Medulla oblongata (tissue), 1 donor: ENCODE measurements around the gene BRD7.

ENCODE experiments used
- DNase-seq: peaks from one replicate; pipeline ENCODE4 v3.0.0-alpha.2; 2015; ENCODE audit errors: extremely low spot score

The BRD7 gene

GRCh38 chr16:50303041-50303604, 65.7 kb downstream of the BRD7 start:
- no peak for DNase-seq

DNA sequence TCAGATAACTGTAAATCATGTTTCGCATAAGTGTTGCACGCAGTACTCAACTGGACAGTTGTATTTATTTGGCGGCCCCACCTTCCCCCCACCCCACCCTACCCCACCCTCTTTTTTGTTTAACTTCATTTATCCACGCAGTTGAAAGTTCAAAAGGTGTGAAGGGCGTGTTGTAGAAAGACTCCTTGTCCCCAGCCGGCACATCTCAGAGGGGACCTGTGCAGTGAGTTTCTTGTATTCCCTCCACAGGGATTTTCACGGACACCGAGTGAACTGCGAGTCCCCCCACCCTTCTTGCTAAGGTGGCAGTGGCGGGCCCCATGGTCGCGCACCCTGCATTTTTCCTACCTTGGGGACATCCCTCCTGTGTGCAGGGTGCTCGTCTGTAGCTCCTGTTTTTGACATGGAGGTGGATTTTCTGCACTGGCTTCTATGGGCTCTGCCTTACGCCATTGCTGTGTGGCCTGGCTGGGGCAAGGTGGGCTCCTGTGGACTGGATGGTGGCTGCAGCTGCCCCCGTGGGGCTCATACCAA, 66.2 kb downstream of the BRD7 start:
- DNase-seq = no peak

DNA sequence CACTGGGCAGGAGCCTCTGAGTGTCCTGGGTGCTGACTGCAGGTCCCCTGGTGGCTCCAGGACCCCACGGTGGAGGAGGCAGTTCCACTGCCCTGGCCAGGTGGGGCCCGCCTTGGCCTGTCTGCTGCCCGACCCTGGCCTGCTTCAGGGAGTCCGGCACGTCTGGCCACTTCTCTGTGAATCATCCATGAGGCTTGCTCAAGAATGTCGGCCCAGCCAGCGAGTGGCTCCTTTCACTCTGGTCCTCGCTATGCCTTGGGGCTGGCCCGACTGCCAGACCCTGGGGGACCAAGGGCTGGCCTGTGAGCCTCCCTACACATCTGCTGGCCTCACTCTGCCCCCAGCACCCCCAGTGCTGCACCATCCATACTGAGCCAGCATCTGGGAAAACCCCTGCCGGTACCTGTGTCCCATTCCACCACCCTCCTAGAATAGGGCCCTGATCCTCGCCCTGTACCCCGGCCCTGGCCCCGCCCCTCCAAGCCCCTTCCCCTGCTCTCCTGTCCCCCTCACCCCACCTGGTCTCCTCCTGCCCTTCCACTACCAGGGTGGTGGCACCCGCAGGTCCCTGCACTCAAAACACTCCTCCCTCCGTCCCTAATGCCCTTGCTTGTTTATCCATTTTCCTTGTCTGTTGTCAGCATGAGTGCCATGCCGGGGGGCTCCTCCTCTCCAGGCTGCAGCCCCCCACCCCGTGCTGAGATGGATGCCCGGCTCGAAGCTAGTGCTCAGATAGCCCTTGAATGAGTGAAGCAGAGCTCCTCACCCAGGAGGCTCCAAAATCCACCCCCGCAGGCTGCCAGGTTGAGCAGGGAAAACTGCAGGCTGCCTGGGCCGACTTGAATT, 66.9 kb downstream of the BRD7 start:
- DNase-seq = no peak

DNA sequence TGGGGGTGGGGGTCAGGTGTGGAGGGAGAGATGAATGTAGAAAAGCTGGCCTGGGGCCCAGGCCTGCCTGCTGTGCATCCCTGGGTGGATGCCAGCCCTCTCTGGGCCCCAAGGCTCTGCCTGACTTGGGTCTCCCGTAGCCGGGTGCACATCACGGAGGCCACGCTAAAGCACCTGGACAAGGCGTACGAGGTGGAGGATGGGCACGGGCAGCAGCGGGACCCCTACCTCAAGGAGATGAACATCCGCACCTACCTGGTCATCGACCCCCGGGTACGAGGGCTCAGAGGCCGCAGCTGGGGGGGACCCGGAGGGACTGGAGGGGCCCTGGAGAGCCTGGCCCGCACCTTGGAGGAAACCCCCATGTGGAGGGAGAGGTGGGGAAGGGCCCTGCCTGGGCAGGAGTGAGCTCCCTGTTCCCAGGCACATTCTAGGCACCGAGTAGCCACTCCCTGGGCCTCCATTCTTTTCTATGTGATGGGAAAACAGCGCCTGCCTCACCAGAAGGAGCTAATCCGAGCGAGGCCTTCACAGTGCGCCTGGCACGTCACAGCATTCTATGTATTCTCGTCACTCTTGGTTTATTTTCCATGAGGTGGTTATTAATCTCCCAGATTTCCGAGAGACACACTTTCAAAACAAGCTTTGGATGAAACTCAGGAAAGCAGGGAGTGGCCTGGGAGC, 67.7 kb downstream of the BRD7 start:
- no peak for DNase-seq

DNA sequence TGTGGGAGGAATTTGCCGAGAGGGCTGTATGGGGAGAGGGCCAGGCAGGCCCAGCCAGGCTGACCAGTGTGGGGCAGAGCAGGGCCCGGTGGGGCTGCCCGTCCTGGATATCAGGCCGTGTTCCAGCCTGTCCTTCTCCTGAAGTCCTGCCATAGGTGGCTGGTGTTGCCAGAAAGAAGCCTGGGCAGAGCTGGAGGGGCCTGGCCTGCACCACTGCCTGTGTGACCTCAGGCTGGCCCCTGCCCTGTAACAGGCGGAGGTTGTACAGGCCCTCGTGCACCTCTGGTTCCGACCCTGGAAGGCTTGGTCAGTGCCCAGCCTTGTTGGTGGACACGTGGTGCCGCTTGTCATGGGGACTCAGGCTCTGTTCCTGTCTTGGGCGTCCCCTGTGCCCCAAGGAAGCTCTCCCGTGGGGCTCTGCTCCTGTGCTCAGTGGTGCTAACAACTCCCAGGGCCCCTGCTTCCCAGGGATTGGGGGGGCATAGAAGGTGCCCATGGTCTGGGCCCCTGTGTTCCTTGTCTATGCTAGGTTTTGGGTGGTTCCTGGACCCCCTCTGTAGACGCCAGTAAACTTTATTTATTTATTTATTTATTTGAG, 69.2 kb downstream of the BRD7 start:
- DNase-seq = no peak

GRCh38 chr16:50298591-50299507, 69.9 kb downstream of the BRD7 start:
- DNase-seq = no peak

DNA sequence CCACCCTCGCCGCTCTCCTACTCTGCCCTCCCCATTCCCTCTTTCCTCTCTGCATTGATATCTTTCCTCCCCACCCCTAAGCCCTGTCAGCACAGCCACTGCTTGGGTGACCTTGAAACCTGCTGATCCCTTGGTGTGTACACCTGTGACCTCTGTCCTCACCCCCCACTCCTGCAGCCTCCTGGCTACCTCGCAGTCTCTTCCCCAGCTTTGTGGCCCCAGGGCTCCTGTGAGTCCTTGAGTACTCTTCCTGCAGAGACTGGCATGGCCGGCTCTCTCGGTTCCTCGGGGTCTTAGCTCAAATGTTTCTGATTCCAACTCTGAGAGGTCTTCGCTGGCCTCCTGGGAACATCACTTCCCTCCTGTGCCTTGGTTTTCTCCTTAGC, 70.7 kb downstream of the BRD7 start:
- DNase-seq = no peak

DNA sequence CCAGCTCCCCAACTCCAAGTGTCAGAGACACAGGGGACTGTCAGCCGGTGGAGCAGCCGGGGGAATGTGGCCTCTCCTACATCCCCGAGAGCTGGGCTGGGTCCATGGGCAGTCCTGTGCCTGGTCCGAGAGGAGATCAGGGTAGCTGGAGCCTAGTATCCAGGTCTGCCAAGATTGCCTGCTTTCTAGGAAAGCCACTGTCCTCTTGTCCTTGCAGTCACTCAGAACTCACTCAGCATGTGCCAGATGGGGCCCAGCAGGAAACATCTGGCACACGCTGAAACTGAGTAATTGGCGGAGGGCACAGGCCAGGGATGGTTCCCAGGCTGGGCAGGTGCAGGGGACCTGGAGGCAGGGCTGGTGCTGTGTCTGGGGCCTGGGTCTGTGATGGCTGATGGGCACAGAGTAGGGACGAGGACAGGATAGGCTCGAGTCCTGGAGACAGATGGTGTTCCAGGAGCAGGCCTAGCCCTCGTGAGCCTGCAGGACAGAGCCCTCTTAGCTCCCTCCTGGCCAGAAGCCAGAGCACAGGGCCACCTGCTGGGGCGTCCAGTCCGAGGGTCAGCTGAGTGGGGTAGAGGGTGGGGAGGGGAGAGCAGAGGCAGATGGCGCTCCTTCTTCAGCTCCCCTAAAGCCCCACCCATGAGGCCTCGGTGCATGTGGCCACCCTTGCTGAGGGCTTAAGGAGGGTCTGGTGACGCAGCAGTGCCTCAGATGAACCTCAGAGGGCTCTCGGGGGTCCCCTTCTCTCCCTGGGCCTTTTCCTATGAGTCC, 71.3 kb downstream of the BRD7 start:
- no peak for DNase-seq

DNA sequence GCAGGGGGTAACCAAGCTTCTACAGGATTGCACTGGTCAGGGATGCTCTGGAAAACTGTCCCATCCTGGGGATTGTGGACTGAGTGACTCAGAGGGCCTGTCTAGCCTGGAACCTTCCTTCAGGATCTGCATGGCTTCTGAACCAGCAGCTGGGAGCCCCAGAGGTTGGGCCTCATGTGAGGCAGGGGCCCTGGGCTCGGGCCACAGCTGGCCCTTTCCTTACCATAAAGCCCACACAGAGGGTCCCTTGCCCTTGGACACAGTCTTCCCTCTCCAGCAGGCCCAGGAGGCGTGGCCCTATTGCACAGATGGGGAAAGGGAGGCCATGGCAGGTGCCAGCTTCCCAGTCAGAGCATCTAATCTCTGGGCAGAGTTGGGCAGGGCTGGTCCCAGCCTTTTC, 72.0 kb downstream of the BRD7 start:
- no peak for DNase-seq

GRCh38 chr16:50295541-50296132, 73.2 kb downstream of the BRD7 start:
- no peak for DNase-seq

DNA sequence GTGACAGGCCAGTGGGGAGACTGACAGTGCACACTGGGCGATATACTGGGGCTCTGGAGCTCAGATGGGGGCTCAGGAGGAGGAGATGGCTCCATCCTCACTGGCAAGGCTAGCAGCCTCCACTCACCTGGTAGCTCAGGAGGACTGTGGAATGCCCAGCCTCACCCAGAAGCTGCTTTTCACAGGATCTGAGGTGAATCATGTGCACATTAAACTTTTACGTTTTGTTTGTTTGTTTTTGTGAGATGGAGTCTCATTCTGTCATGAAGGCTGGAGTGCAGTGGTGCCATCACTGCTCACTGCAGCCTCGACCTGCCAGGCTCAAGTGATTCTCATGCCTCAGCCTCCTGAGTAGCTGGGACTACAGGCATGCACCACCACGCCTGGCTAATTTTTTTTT, 73.8 kb downstream of the BRD7 start:
- DNase-seq = no peak

DNA sequence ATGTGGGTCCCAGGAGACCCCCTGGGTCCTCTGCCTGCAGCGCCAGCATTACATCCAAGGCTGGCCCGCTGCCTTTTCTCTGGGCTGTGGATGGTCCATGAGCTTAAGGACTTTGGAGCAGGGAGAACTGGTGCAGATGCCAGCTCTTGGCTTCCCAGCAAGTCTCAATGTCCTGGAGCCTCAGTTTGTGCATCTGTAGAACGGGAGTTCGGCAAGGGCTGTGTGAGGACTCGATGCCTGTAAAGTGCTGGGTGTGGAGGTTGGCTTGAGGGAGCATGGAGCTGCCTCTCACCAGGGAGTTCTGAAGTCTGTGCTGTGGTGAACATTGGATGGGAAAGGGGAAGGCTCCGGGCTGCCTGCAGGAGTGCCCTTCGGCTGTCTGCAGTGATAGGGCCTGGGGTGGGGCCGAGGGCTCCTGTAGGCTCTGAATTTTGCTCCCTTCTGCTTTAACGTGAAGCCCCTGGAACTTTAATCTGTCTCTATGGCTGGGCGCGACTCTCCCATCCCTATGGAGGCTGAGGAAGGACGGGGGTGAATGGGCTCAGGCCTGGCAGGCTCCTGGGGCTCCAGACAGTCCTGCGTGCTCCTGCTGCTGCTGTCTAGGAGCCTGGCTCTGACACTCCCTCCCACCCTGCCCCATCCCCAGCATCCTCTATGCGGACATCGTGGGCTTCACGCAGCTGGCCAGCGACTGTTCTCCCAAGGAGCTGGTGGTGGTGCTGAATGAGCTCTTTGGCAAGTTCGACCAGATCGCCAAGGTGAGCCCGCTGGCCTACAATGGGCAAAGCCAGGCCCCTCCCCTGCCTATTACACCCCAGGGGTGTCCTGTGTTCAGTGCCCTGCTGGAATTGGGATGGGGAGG, 74.6 kb downstream of the BRD7 start:
- DNase-seq = no peak

DNA sequence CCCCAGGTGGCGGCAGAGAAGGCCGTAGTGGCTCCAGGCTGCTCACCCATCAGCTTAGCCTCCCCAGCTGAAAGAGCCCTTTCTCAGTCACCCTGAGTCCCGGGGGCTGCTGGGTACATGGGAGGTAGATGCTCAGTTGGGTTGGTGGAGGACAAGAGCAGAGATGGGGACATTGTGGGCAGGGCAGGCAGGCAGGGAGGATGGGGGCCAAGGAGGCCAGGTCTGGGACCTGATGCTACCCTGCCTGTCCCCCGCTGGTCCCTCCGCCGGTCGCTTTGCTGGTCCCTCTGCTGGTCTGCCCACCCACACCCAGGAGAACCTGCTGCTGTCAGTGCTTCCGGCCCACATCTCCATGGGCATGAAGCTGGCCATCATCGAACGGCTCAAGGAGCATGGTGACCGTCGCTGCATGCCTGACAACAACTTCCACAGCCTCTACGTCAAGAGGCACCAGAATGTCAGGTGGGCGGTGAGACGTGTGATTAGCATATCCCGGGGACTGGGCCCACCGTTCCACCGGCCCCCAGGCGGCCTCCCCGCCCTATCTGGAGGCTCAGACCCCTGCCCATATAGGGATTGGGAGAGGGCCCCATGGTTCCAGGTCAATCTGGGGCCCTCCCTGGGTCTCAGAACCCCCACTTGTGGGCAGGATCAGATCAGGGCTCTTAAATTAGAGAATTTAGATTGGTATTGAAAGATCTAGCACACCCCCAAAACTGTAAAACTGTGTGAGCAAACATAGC, 75.6 kb downstream of the BRD7 start:
- no peak for DNase-seq

GRCh38 chr16:50292566-50292948, 76.2 kb downstream of the BRD7 start:
- DNase-seq = no peak

DNA sequence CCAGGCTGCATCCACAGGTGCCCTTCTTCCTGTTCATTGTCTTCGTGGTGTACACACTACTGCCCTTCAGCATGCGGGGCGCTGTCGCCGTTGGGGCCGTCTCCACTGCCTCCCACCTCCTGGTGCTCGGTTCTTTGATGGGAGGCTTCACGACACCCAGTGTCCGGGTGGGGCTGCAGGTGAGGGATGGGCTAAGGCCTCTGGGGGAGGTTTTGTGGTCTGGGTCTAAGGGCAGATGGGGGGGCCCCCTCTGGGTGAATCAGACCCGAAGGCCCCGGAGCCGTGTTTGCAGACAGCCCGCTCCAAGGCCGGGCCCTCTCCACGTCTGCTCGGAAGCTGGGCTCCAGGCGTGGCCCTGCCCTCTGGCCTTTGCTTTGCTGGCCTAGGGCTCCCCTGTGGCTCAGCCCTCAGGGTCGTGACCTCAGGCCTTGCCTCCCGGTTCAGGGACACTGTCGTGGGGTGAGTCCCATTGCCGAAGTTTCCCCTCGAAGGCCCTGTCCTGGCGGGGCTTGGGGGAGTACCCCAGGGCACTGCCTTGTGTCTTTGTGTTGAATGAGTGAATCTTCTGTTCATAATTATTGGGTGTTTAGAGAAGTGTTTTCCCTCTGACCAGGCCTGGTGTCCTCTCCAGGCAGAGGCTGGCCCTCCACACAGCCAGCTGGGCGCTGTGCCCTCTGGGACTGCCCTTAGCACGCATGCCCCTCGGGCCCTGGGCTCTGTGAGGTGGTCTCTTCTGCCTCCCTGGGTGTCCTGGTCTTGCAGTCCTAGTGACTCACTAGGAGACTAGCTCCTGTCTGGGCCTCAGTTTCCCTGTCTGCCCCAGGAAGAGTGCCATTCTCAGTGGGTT, 76.8 kb downstream of the BRD7 start:
- DNase-seq = no peak

DNA sequence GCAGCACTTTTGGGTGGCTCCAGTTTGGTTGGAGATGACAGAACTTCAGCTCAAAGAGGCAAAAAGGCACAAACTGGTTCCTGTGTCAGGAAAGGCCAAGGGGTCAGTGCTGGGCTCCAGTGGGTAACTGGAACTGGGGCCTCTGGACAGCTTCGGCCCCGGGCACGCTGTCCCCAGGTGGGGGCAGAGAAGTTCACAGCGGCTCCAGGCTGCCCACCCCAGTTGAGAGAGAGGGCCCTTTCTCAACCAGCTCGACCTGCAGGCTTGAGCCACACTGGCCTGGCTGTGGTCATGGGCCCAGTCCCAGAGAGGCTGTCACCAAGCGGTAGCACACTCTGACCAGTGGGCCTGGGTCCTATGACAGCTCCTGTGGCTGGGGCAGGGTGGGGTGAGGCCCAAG, 77.9 kb downstream of the BRD7 start:
- no peak for DNase-seq

DNA sequence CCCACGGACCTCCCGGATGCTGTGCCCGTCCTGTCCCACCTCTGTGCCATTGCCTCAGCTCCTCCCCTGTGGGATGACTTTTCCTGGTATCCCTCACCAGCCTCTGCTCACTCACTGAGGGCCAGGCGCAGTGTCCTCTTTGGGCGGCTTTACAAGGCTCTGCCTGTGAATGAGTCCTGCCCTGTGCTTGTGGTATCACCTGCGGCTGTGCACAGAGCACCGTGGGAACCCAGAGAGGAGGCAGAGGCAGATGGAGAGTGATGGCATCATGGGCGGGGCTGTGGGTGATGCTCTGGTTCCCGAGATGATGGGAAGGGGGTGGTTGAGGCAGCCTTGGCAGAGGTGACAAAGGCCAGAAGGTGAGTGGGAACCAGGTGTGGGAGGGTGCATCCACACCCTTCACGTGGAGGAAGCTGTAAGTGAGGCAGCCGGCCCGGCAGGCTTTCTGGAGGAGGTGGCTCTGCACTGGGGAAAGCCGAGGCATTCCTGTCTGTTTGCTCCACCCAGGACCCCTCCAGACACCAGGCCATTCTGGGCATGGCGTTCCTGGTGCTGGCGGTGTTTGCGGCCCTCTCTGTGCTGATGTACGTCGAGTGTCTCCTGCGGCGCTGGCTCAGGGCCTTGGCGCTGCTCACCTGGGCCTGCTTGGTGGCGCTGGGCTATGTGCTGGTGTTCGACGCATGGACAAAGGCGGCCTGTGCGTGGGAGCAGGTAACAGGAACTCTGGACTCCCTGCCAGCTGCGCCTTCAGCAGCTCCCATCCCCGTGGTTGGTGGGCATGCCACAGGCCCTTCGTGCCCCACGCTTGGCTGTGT, 78.6 kb downstream of the BRD7 start:
- no peak for DNase-seq
